HCT116 (cell line): ENCODE measurements around the gene IFI30. TPM values are rescaled to one million over a fixed set of nuclear protein-coding genes. Genes with fewer than 3 reads are reported as not detected.

ENCODE experiments used
- ATAC-seq: fragments of 200-7000 bp; cut with Tn5 transposase; 2 replicates; pipeline ENCODE4 v1.9.1; 2020; ENCODE audit warnings: mild to moderate bottlenecking, moderate library complexity
- BruUV-seq: library from RNA; stranded (reverse); fragments of 400-500 nt; replicated peaks from 2 replicates; lab custom pipeline; 2021; lab: Mats Ljungman, UMichigan
- CTCF ChIA-PET: fragments of 300-600 bp; sonication (Branson Sonifier 250); formaldehyde crosslinking; loops from one replicate; lab custom pipeline; 2021; ENCODE audit warnings: antibody characterized with exemption; lab: Charles Lee
- POLR2A ChIA-PET: fragments of 300-600, 350-600 bp; sonication (Branson Sonifier 250); formaldehyde crosslinking; loops from one replicate; lab custom pipeline; 2021; ENCODE audit warnings: antibody characterized with exemption; lab: Charles Lee
- RAD21 ChIA-PET, 2 experiments: fragments of 300-600 bp; sonication (Branson Sonifier 250); formaldehyde crosslinking; loops; one replicate each; lab custom pipeline; 2023; ENCODE audit warnings: low total read pairs in 2 of 2; ENCODE audit not compliant: uncharacterized antibody in 2 of 2, unreplicated experiment in 2 of 2, low non-redundant PET in 1 of 2; lab: Charles Lee
- DNase-seq: peaks from one replicate; pipeline ENCODE4 v3.0.0-alpha.2; 2010; ENCODE audit warnings: low read depth, low spot score
- H2AFZ ChIP-seq: fragments of 200-600 bp; shearing (Covaris generic), sonication (generic); 2 replicates; pipeline ENCODE4 v1.6.1; 2017; ENCODE audit warnings: low read depth, mixed run types, mixed read lengths, antibody characterized with exemption, low read length; ENCODE audit not compliant: poor library complexity, severe bottlenecking
- H3K27ac ChIP-seq: 2 replicates; pipeline ENCODE4 v1.5.1; 2012; ENCODE audit warnings: low read depth, low read length
- H3K27me3 ChIP-seq: fragments of 200-600 bp; sonication (generic); 2 replicates; pipeline ENCODE4 v1.6.1; 2016; ENCODE audit warnings: mixed run types, low read length, mixed read lengths; ENCODE audit not compliant: insufficient read depth
- H3K36me3 ChIP-seq, 2 experiments: fragments of 200-500 bp in 1 of 2; fragments of 200-600 bp in 1 of 2; sonication (Bioruptor generic) in 1 of 2; sonication (generic) in 1 of 2; 2 replicates each; pipeline versions ENCODE4 v1.5.1 to v1.6.1; 2014 to 2016; ENCODE audit warnings: low read length in 2 of 2, inconsistent platforms in 1 of 2, mixed read lengths in 1 of 2, mixed run types in 1 of 2; ENCODE audit not compliant: insufficient read depth in 2 of 2, control insufficient read depth in 1 of 2
- H3K4me1 ChIP-seq, 2 experiments: fragments of 200-600 bp in 1 of 2; sonication (generic) in 1 of 2; 2 replicates each; pipeline versions ENCODE4 v1.5.1 to v1.6.1; 2012 to 2017; ENCODE audit warnings: low read length in 2 of 2, inconsistent platforms in 1 of 2, mild to moderate bottlenecking in 1 of 2, mixed read lengths in 1 of 2, mixed run types in 1 of 2, moderate library complexity in 1 of 2; ENCODE audit not compliant: insufficient read depth in 2 of 2, control insufficient read depth in 1 of 2
- H3K4me2 ChIP-seq: fragments of 200-600 bp; sonication (generic); 2 replicates; pipeline ENCODE4 v1.6.1; 2017; ENCODE audit warnings: mixed run types, low read length, mixed read lengths
- H3K4me3 ChIP-seq, 2 experiments: fragments of 200-600 bp in 1 of 2; sonication (generic) in 1 of 2; replicated peaks in 1 of 2; 2 replicates each; pipeline ENCODE4 v1.5.1; 2011 to 2016; ENCODE audit warnings: low read length in 2 of 2, control low read depth in 1 of 2, low read depth in 1 of 2, mild to moderate bottlenecking in 1 of 2, mixed read lengths in 1 of 2, mixed run types in 1 of 2
- H3K79me2 ChIP-seq: fragments of 200-600 bp; sonication (generic); 2 replicates; pipeline ENCODE4 v1.6.1; 2017; ENCODE audit warnings: mild to moderate bottlenecking, mixed run types, low read length, moderate library complexity, mixed read lengths; ENCODE audit not compliant: insufficient read depth
- H3K9ac ChIP-seq: fragments of 200-600 bp; sonication (generic); 2 replicates; pipeline ENCODE4 v1.6.1; 2016; ENCODE audit warnings: low read length, mixed read lengths
- H3K9me2 ChIP-seq: fragments of 200-600 bp; sonication (generic), shearing (Covaris generic); 2 replicates; pipeline ENCODE4 v1.6.1; 2017; ENCODE audit warnings: mixed run types, mild to moderate bottlenecking, moderate library complexity; ENCODE audit not compliant: insufficient read depth
- H3K9me3 ChIP-seq, 2 experiments: fragments of 200-500 bp in 1 of 2; fragments of 200-600 bp in 1 of 2; sonication (Bioruptor generic) in 1 of 2; sonication (generic) in 1 of 2; 2 replicates each; pipeline ENCODE4 v1.6.1; 2014 to 2017; ENCODE audit warnings: low read length in 2 of 2, mixed read lengths in 2 of 2, inconsistent platforms in 1 of 2, low read depth in 1 of 2, mild to moderate bottlenecking in 1 of 2, mixed run types in 1 of 2, moderate library complexity in 1 of 2; ENCODE audit not compliant: control insufficient read depth in 1 of 2, insufficient read depth in 1 of 2
- H4K20me1 ChIP-seq: fragments of 200-600 bp; sonication (generic), shearing (Covaris generic); 2 replicates; pipeline ENCODE4 v1.6.1; 2017; ENCODE audit warnings: mixed run types, mild to moderate bottlenecking, moderate library complexity; ENCODE audit not compliant: insufficient read depth
- EGR1 ChIP-seq: IDR thresholded peaks from 2 replicates; pipeline ENCODE4 v1.6.1; 2012; ENCODE audit warnings: low read depth
- FOSL1 ChIP-seq: IDR thresholded peaks from 2 replicates; pipeline ENCODE4 v1.6.1; 2012; ENCODE audit warnings: low read depth
- RAD21 ChIP-seq: IDR thresholded peaks from 2 replicates; pipeline ENCODE4 v1.6.1; 2012; ENCODE audit warnings: low read depth, mild to moderate bottlenecking
- intact Hi-C: fragments of 100-400 bp; cut with micrococcal nuclease; formaldehyde crosslinking; loops from 2 replicates; pipeline ENCODE4 v1.10.0; 2022
- total RNA-seq: library from RNA; stranded (reverse); gene quantifications from one replicate; pipeline ENCODE4 v1.2.1, GENCODE V29; 2021; ENCODE audit not compliant: unreplicated experiment
- TF ChIP-seq, protein P1 (sequence below), 3 experiments: fragments of 200-600 bp in 1 of 3; sonication (generic) in 1 of 3; IDR thresholded peaks in 2 of 3; conservative IDR thresholded peaks in 1 of 3; 2 replicates each; pipeline ENCODE4 v1.5.1; 2012 to 2017; ENCODE audit warnings: low read depth in 2 of 3, low read length in 2 of 3, antibody characterized with exemption in 1 of 3, borderline replicate concordance in 1 of 3, control low read depth in 1 of 3, mild to moderate bottlenecking in 1 of 3, mixed read lengths in 1 of 3, mixed run types in 1 of 3, moderate library complexity in 1 of 3; ENCODE audit not compliant: insufficient read depth in 1 of 3

The IFI30 gene
- total RNA-seq, 1 experiment from 2014 or later: 64.6 TPM

DNA sequence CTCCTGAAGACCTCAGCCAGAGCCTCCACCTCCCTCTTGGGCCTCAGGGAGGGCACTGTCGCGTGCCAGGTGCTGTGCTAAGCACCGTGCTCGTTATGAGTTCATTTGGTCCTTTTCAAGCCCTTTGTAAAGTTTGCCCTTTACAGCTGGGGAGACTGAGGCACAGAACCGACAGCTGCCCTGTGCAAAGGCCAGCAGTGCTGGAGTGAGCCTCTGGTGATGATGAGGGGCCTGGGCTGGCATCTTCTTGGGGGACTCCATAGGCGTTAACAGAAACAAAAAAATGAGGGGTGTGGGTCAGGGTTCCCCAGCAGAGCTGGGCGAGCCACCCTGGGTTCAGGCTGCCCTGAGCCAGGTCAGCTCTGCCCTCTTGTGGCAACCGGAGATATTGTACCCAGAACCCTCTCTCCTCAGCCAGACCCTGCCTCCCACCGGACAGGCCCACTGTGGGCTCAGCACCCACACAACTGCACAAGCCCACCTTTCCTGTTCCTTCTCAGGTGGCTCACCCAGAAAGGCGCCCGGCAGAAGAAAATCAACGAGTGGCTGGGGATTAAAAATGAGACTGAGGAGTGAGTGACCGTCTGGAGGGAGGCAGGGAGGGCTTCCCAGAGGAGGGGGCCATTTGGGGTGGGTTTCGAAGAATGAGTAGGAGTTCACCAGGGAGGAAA lies 5.5 kb upstream of the IFI30 start:
- ChIA-PET RAD21 (interaction anchor here (0.6 to 1.3 kb wide), 3 partner anchors 13 to 55 kb away, joined by 3 to 8 read pairs (median 4); no protein-coding TSS in a partner anchor), CTCF (interaction anchor here (0.8 to 2.0 kb wide), 4 partner anchors 16 to 160 kb away, joined by 3 to 24 read pairs (median 5); partner anchors contain the start of genes MPV17L2 and PIK3R2), POLR2A (no interaction called here)
- no peak overlapping the region for H3K4me3 ChIP-seq
- no peaks in the 10 kb centered on the region for H3K9me3 ChIP-seq
- intact Hi-C loops: loop anchor here (1.0 kb wide), 1 partner anchor 55 kb away; no protein-coding TSS in a partner anchor
- H3K9me2 ChIP-seq: no peaks in the 10 kb centered on the region
- no TSS peak for BruUV-seq
- no peak overlapping the region for H3K27ac ChIP-seq
- peak; percentile 91 for ATAC-seq
- DNase-seq: no peak
- H3K9ac ChIP-seq: no peak overlapping the region
- no peak overlapping the region for H2AFZ ChIP-seq
- H3K79me2 ChIP-seq: no peaks in the 10 kb centered on the region
- H4K20me1 ChIP-seq: no peaks in the 10 kb centered on the region
- H3K36me3 ChIP-seq: peaks cover 11 to 25% of the 10 kb centered on the region in 2 experiments; a peak in 3 of 4 replicates
- TF ChIP-seq, protein P1, sequence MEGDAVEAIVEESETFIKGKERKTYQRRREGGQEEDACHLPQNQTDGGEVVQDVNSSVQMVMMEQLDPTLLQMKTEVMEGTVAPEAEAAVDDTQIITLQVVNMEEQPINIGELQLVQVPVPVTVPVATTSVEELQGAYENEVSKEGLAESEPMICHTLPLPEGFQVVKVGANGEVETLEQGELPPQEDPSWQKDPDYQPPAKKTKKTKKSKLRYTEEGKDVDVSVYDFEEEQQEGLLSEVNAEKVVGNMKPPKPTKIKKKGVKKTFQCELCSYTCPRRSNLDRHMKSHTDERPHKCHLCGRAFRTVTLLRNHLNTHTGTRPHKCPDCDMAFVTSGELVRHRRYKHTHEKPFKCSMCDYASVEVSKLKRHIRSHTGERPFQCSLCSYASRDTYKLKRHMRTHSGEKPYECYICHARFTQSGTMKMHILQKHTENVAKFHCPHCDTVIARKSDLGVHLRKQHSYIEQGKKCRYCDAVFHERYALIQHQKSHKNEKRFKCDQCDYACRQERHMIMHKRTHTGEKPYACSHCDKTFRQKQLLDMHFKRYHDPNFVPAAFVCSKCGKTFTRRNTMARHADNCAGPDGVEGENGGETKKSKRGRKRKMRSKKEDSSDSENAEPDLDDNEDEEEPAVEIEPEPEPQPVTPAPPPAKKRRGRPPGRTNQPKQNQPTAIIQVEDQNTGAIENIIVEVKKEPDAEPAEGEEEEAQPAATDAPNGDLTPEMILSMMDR (IDR thresholded peaks at IDR 0.05 in 2 of 3, conservative IDR thresholded peaks at IDR 0.05 in 1 of 3; ENCODE audit: borderline replicate concordance in 1 of 3, insufficient read depth in 1 of 3, low read depth in 2 of 3, low read length in 2 of 3): peak; percentile 58 to 82 (median 75)
- TF ChIP-seq RAD21 (peak; percentile 75), FOSL1 (no peak), EGR1 (no peak)
- H3K4me2 ChIP-seq: no peak overlapping the region
- no peaks in the 10 kb centered on the region for H3K27me3 ChIP-seq
- H3K4me1 ChIP-seq: peaks cover 0 to 2% of the 10 kb centered on the region in 2 experiments; a peak in 2 of 4 replicates
